ENCODE data around the gene SHC4.
"Not testable (repeated sequence)": the region's sequence is repeated elsewhere in the genome, so short reads cannot be mapped to it uniquely, and the experiment has no call there.

DNA sequence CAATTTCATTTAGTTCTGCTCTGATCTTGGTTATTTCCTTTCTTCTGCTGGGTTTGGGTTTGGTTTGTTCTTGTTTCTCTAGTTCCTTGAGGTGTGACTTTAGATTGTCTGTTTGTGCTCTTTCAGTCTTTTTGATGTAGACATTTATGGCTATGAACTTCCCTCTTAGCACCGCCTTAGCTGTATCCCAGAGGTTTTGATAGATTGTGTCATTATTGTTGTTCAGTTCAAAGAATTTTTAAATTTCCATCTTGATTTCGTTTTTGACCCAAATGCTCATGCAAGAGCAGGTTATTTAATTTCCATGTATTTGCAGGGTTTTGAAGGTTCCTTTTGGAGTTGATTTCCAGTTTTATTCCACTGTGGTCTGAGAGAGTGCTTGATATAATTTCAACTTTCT lies 53.2 kb downstream of the SHC4 start:
- not testable (repeated sequence) for TF ChIP-seq YY1 (IDR thresholded peaks at IDR 0.05; ENCODE audit: insufficient read depth, insufficient read length); ZNF274 (IDR thresholded peaks at IDR 0.05; ENCODE audit: low read depth, low read length); SUZ12 (IDR thresholded peaks at IDR 0.05; ENCODE audit: extremely low read depth, insufficient read depth, insufficient read length)
